K562 (cell line): ENCODE results near the gene SRCIN1. TPM values are rescaled to one million over a fixed set of nuclear protein-coding genes. Genes with fewer than 3 reads are reported as not detected.
"Not testable (repeated sequence)": the region's sequence is repeated elsewhere in the genome, so short reads cannot be mapped to it uniquely, and the experiment has no call there.

Experiments
- ATAC-seq: fragments of 200-7000 bp; cut with Tn5 transposase; 3 replicates; pipeline ENCODE4 v1.9.1; 2020; ENCODE audit warnings: moderate library complexity
- BruUV-seq: library from RNA; stranded (reverse); fragments of 400-500 nt; replicated peaks from 2 replicates; lab custom pipeline; 2021; lab: Mats Ljungman, UMichigan
- CTCF ChIA-PET: fragments of 300-600 bp; formaldehyde crosslinking; extraction: SDS; loops from one replicate; lab custom pipeline; 2021; ENCODE audit warnings: low intra/inter-chr PET ratio; lab: Yijun Ruan, JAX
- POLR2A ChIA-PET: fragments of 300-600, 350-650 bp; sonication (Branson Sonifier 250); formaldehyde crosslinking; extraction: SDS; loops from one replicate; lab custom pipeline; 2021; ENCODE audit warnings: antibody characterized with exemption, inconsistent platforms; lab: Yijun Ruan, JAX
- DNase-seq, 4 experiments: peaks; one replicate each; pipeline versions ENCODE4 v3.0.0 to v3.0.0-alpha.2; 2011 to 2018; ENCODE audit warnings: low spot score in 3 of 4, mixed read lengths in 3 of 4; ENCODE audit errors: extremely low read depth in 1 of 4
- FAIRE-seq: peaks from 2 replicates; lab custom pipeline; 2011; peaks lifted over from hg19 to GRCh38; lab: Jason Lieb, UNC
- H2AFZ ChIP-seq: 2 replicates; pipeline ENCODE4 v1.6.0; 2011; ENCODE audit warnings: low read depth, low read length, control low read depth, inconsistent platforms
- H3K27ac ChIP-seq: fragments of 200-600 bp; 3 replicates; pipeline ENCODE4 v1.8.0; 2011; ENCODE audit warnings: low read depth, mild to moderate bottlenecking, control low read depth, inconsistent platforms, low read length, moderate library complexity, mixed read lengths; ENCODE audit errors: extremely low read depth
- H3K27me3 ChIP-seq, 2 experiments: fragments of 300-600 bp in 1 of 2; 2 replicates in 1 of 2; 3 replicates in 1 of 2; pipeline versions ENCODE4 v1.6.0 to v1.8.0; 2011; ENCODE audit warnings: inconsistent platforms in 2 of 2, low read length in 2 of 2, mild to moderate bottlenecking in 1 of 2, mixed read lengths in 1 of 2, moderate library complexity in 1 of 2; ENCODE audit not compliant: control insufficient read depth in 2 of 2, insufficient read depth in 2 of 2
- H3K36me3 ChIP-seq: fragments of 300-600 bp; 3 replicates; pipeline ENCODE4 v1.8.0; 2011; ENCODE audit warnings: mild to moderate bottlenecking, low read length, inconsistent platforms; ENCODE audit not compliant: control insufficient read depth, insufficient read depth
- H3K4me1 ChIP-seq, 2 experiments: fragments of 200-600 bp in 1 of 2; replicated peaks in 1 of 2; 2 replicates in 1 of 2; 3 replicates in 1 of 2; pipeline versions ENCODE4 v1.5.1 to v1.8.0; 2011; ENCODE audit warnings: inconsistent platforms in 2 of 2, low read length in 2 of 2, mild to moderate bottlenecking in 1 of 2, mixed read lengths in 1 of 2, moderate library complexity in 1 of 2; ENCODE audit not compliant: control insufficient read depth in 2 of 2, insufficient read depth in 2 of 2
- H3K4me2 ChIP-seq: 2 replicates; pipeline ENCODE4 v1.6.1; 2011; ENCODE audit warnings: low read length, control low read depth, inconsistent platforms, mixed read lengths; ENCODE audit not compliant: insufficient read depth
- H3K4me3 ChIP-seq: fragments of 200-600 bp; sonication (generic), shearing (Covaris generic); 2 replicates; pipeline ENCODE4 v1.5.1; 2016; ENCODE audit warnings: control low read depth, inconsistent platforms
- H3K79me2 ChIP-seq: fragments of 200-600 bp; 3 replicates; pipeline ENCODE4 v1.8.0; 2011; ENCODE audit warnings: low read length, inconsistent platforms; ENCODE audit not compliant: control insufficient read depth, insufficient read depth
- H3K9ac ChIP-seq, 2 experiments: 2 replicates each; pipeline versions ENCODE4 v1.6.0 to v1.6.1; 2011; ENCODE audit warnings: low read depth in 2 of 2, low read length in 2 of 2, control low read depth in 1 of 2, inconsistent platforms in 1 of 2, mild to moderate bottlenecking in 1 of 2, mixed read lengths in 1 of 2; ENCODE audit not compliant: insufficient read depth in 1 of 2
- H3K9me1 ChIP-seq: one replicate; pipeline ENCODE4 v1.6.0; 2011; ENCODE audit warnings: inconsistent platforms, mild to moderate bottlenecking, low read length, moderate library complexity; ENCODE audit not compliant: control insufficient read depth, insufficient read depth
- H3K9me3 ChIP-seq: replicated peaks from 2 replicates; pipeline ENCODE4 v1.5.1; 2011; ENCODE audit warnings: low read depth, low read length, inconsistent platforms; ENCODE audit not compliant: control insufficient read depth, insufficient read depth
- H4K20me1 ChIP-seq: replicated peaks from 2 replicates; pipeline ENCODE4 v1.6.1; 2011; ENCODE audit warnings: low read length, inconsistent platforms, mixed read lengths; ENCODE audit not compliant: control insufficient read depth, insufficient read depth
- BCOR ChIP-seq: fragments of 450-650 bp; IDR thresholded peaks from 2 replicates; pipeline ENCODE4 v1.6.1; 2016
- CBX1 ChIP-seq: sonication (generic); IDR thresholded peaks from 2 replicates; pipeline ENCODE4 v1.6.1; 2016; ENCODE audit warnings: antibody characterized with exemption, low read depth, mild to moderate bottlenecking
- CTCF ChIP-seq, 3 experiments: IDR thresholded peaks in 2 of 3; conservative IDR thresholded peaks in 1 of 3; 2 replicates each; pipeline ENCODE4 v1.5.1; 2011 to 2012; ENCODE audit warnings: low read length in 3 of 3, mild to moderate bottlenecking in 3 of 3, control low read depth in 2 of 3, improper control_type of control experiment in 1 of 3, inconsistent platforms in 1 of 3, low read depth in 1 of 3, mixed read lengths in 1 of 3, moderate library complexity in 1 of 3; ENCODE audit not compliant: insufficient read depth in 2 of 3
- KDM1A ChIP-seq, 2 experiments: fragments of 450-650 bp; IDR thresholded peaks; 2 replicates each; pipeline ENCODE4 v1.6.1; 2016; ENCODE audit warnings: mild to moderate bottlenecking in 2 of 2
- PHF20 ChIP-seq: fragments of 450-650 bp; IDR thresholded peaks from 2 replicates; pipeline ENCODE4 v1.6.1; 2018; ENCODE audit not compliant: partially characterized antibody
- WGBS: fragments of 100-300 bp; shearing (Covaris generic); methylation state at CpG from one replicate; pipeline ENCODE4 v1.1.6; 2016; ENCODE audit warnings: low coverage, mixed read lengths; ENCODE audit not compliant: insufficient coverage; ENCODE audit errors: missing lambda C conversion rate; 5-methylcytosine and 5-hydroxymethylcytosine counted together
- in situ Hi-C: fragments of 300-500 bp; cut with MboI; formaldehyde crosslinking; loops from 4 replicates; pipeline ENCODE4 v1.15.0; 2018; ENCODE audit warnings: inconsistent platforms, mixed read lengths
- intact Hi-C: fragments of 100-400 bp; cut with micrococcal nuclease; formaldehyde crosslinking; loops from 2 replicates; pipeline ENCODE4 v1.14.2; 2022
- polyA plus RNA-seq, 8 experiments: library from polyadenylated mRNA; depleted of rRNA in 4 of 8; stranded (reverse) in 5 of 8; unstranded in 3 of 8; fragments of >200 nt; fragmentation: Nextera tagmentation in 2 of 8; fragmentation: Illumina TruSeq in 1 of 8; extraction: Ambion mirVana in 2 of 8; extraction: Trizol in 1 of 8; gene quantifications; 2 replicates each; pipeline versions ENCODE4 v1.2.1 to v1.2.3, GENCODE V29; 2011 to 2014; ENCODE audit warnings: inconsistent platforms in 1 of 8, missing spikeins in 1 of 8
- total RNA-seq, 7 experiments: library from RNA; depleted of rRNA in 6 of 7; stranded (reverse); fragments of >200 nt in 6 of 7; fragmentation: Illumina TruSeq in 2 of 7; extraction: Trizol in 2 of 7; gene quantifications; 2 replicates each; pipeline versions ENCODE4 v1.2.1 to v1.2.3, GENCODE V29; 2011 to 2021; ENCODE audit warnings: low replicate concordance in 1 of 7

The SRCIN1 gene
- total and polyA plus RNA-seq, 9 of the 15 experiments (the other 6 are each of a cell fraction or from before 2014, with no cell fraction given) = 0.09 to 0.33 (median 0.13) TPM; not detected in 6

GRCh38 chr17:38492067-38493040 lies 113.4 kb downstream of the SRCIN1 start (continued):
- TF ChIP-seq BCOR (peak; percentile 97), PHF20 (peak; percentile 25), CTCF (IDR thresholded peaks at IDR 0.05 in 2 of 3, conservative IDR thresholded peaks at IDR 0.05 in 1 of 3; ENCODE audit: insufficient read depth in 2 of 3, low read depth in 1 of 3, low read length in 3 of 3) (peak; percentile 82 to 96 (median 87)), CBX1 (0 out of 2 replicates have a peak, but pooled peaks have one; percentile 32), KDM1A (IDR thresholded peaks at IDR 0.05) (peak; percentile 30 to 82; a peak in 3 of 4 replicates)
- TF ChIP-seq, all 486 proteins: peak for 14; not testable (repeated sequence) for 472

GRCh38 chr17:38491346-38492066 lies 114.2 kb downstream of the SRCIN1 start:
- WGBS = 32% methylated on average over 19 of the region's 19 CpGs
- CTCF ChIA-PET = interaction anchor here (1.2 to 1.8 kb wide), 5 partner anchors 48 to 243 kb away, joined by 6 to 19 read pairs (median 8); no protein-coding TSS in a partner anchor

GRCh38 chr17:38489774-38490173 lies 116.0 kb downstream of the SRCIN1 start:
- 21% methylated on average over 17 of the region's 17 CpGs for WGBS
- H3K4me3 ChIP-seq, H3K9me3 ChIP-seq, H3K27ac ChIP-seq, H2AFZ ChIP-seq, BruUV-seq, H3K9ac ChIP-seq, H3K4me2 ChIP-seq, ATAC-seq, FAIRE-seq, H3K4me1 ChIP-seq, H3K79me2 ChIP-seq, H3K36me3 ChIP-seq, DNase-seq, H3K9me1 ChIP-seq, H4K20me1 ChIP-seq, CTCF ChIA-PET: not testable (repeated sequence)
- intact Hi-C loops (loop anchor here (5.0 kb wide), 1 partner anchor 93 kb away; no protein-coding TSS in a partner anchor), in situ Hi-C loops (loop anchor here (5.0 kb wide), 1 partner anchor 93 kb away; no protein-coding TSS in a partner anchor)
- peaks cover 0 to 36% of the 10 kb centered on the region in 2 experiments; a peak in 2 of 5 replicates for H3K27me3 ChIP-seq
- POLR2A ChIA-PET = interaction anchor here (0.6 to 0.7 kb wide), 2 partner anchors 21 to 69 kb away, joined by 3 to 5 read pairs; no protein-coding TSS in a partner anchor

More at GRCh38 chr17:38491346-38492066, 114.2 kb downstream of the SRCIN1 start:
- BruUV-seq, H4K20me1 ChIP-seq, POLR2A ChIA-PET, FAIRE-seq, H3K27ac ChIP-seq, H3K36me3 ChIP-seq, ATAC-seq, H3K4me1 ChIP-seq, H3K4me3 ChIP-seq, H3K9ac ChIP-seq, H3K9me3 ChIP-seq, H3K9me1 ChIP-seq, H2AFZ ChIP-seq, DNase-seq, H3K4me2 ChIP-seq, H3K79me2 ChIP-seq: not testable (repeated sequence)
- in situ Hi-C loops (loop anchor here (5.0 kb wide), 1 partner anchor 91 kb away; no protein-coding TSS in a partner anchor), intact Hi-C loops (loop anchor here (1.0 to 5.0 kb wide), 3 partner anchors 46 to 176 kb away; no protein-coding TSS in a partner anchor)
- peaks cover 0 to 26% of the 10 kb centered on the region in 2 experiments; a peak in 2 of 5 replicates for H3K27me3 ChIP-seq
